Mononuclear cell (primary cell): ENCODE results near the gene DYNLL1. TPM values are rescaled to one million over a fixed set of nuclear protein-coding genes. Genes with fewer than 3 reads are reported as not detected.
A peak's percentile ranks its signal among the peaks of the same experiment; 100 is the strongest.
"Not testable (repeated sequence)": the region's sequence is repeated elsewhere in the genome, so short reads cannot be mapped to it uniquely, and the experiment has no call there.

ENCODE experiments used
- H3K27me3 ChIP-seq: 2 replicates; pipeline ENCODE4 v1.6.0; 2011; ENCODE audit warnings: low read length, control low read depth; ENCODE audit not compliant: insufficient read depth
- H3K4me1 ChIP-seq: 2 replicates; pipeline ENCODE4 v1.5.1; 2011; ENCODE audit warnings: mild to moderate bottlenecking, low read length, control low read depth; ENCODE audit not compliant: insufficient read depth
- H3K4me3 ChIP-seq: 2 replicates; pipeline ENCODE4 v1.5.1; 2011; ENCODE audit warnings: mild to moderate bottlenecking, low read length, moderate library complexity
- H3K9me3 ChIP-seq: 2 replicates; pipeline ENCODE4 v1.5.1; 2011; ENCODE audit warnings: low read depth, mild to moderate bottlenecking, control low read depth, low read length
- total RNA-seq: library from RNA; depleted of rRNA; stranded (reverse); fragments of >200 nt; gene quantifications from one replicate; pipeline ENCODE4 v1.2.3, GENCODE V29; 2012

The DYNLL1 gene
- total RNA-seq, 1 donor: 34.0 TPM

- Histone ChIP-seq H3K4me1 (no peaks in the 10 kb centered on the region), H3K27me3 (no peaks in the 10 kb centered on the region), H3K4me3 (no peak overlapping the region)
Observed at GRCh38 chr12:120522568-120522967, 26.7 kb downstream of the DYNLL1 start.

GRCh38 chr12:120528861-120529525 is 33.1 kb downstream of the DYNLL1 start, which contains the start of gene COQ5:
Gene COQ5, minus strand, starts transcription at chr12:120529158. Its CDS starts 17 bp downstream, at chr12:120529141.
- H3K9me3 ChIP-seq: no peaks in the 10 kb centered on the region

More at GRCh38 chr12:120522568-120522967, 26.7 kb downstream of the DYNLL1 start:
- H3K9me3 ChIP-seq: no peaks in the 10 kb centered on the region

GRCh38 chr12:120529641-120530417 is 33.9 kb downstream of the DYNLL1 start:
- no peaks in the 10 kb centered on the region for H3K27me3 ChIP-seq
- peak overlapping the region; percentile 97 for H3K4me3 ChIP-seq
- H3K9me3 ChIP-seq: no peaks in the 10 kb centered on the region
- peaks cover 32% of the 10 kb centered on the region for H3K4me1 ChIP-seq

More at GRCh38 chr12:120528861-120529525, 33.1 kb downstream of the DYNLL1 start, which contains the start of gene COQ5:
- no peaks in the 10 kb centered on the region for H3K27me3 ChIP-seq
- peak within 1 kb of the TSS; percentile 97 for H3K4me3 ChIP-seq
- H3K4me1 ChIP-seq: peaks cover 32% of the 10 kb centered on the region

- peaks cover 38% of the 10 kb centered on the region for H3K4me1 ChIP-seq
- not testable (repeated sequence) for H3K9me3 ChIP-seq, H3K4me3 ChIP-seq, H3K27me3 ChIP-seq
Observed at GRCh38 chr12:120530418-120530761, 34.5 kb downstream of the DYNLL1 start.

- no peaks in the 10 kb centered on the region for H3K9me3 ChIP-seq
- no peak overlapping the region for H3K4me3 ChIP-seq
- peaks cover 61% of the 10 kb centered on the region for H3K4me1 ChIP-seq
- H3K27me3 ChIP-seq: no peaks in the 10 kb centered on the region
Observed at GRCh38 chr12:120532701-120533238, 36.9 kb downstream of the DYNLL1 start.

- Histone ChIP-seq H3K9me3 (no peaks in the 10 kb centered on the region), H3K4me3 (peak within 1 kb of the TSS; percentile 97), H3K27me3 (no peaks in the 10 kb centered on the region), H3K4me1 (peaks cover 68% of the 10 kb centered on the region)
Observed at GRCh38 chr12:120534203-120534702, 38.3 kb downstream of the DYNLL1 start, which contains the start of gene RNF10. Gene RNF10, plus strand, starts transcription at chr12:120534356. Its CDS starts 456 bp downstream, at chr12:120534812.

GRCh38 chr12:120534703-120535655 is 39.1 kb downstream of the DYNLL1 start:
- Histone ChIP-seq H3K4me3 (peak overlapping the region; percentile 97), H3K27me3 (no peaks in the 10 kb centered on the region), H3K4me1 (peaks cover 68% of the 10 kb centered on the region), H3K9me3 (no peaks in the 10 kb centered on the region)

GRCh38 chr12:120536064-120536791 is 40.3 kb downstream of the DYNLL1 start:
- H3K9me3 ChIP-seq: no peaks in the 10 kb centered on the region
- H3K27me3 ChIP-seq: no peaks in the 10 kb centered on the region
- peaks cover 69% of the 10 kb centered on the region for H3K4me1 ChIP-seq
- peak overlapping the region; percentile 97 for H3K4me3 ChIP-seq

GRCh38 chr12:120537856-120538220 is 41.9 kb downstream of the DYNLL1 start:
- Histone ChIP-seq H3K27me3 (no peaks in the 10 kb centered on the region), H3K4me3 (peak overlapping the region; percentile 10), H3K4me1 (peaks cover 76% of the 10 kb centered on the region), H3K9me3 (no peaks in the 10 kb centered on the region)

GRCh38 chr12:120538281-120539156 is 42.6 kb downstream of the DYNLL1 start:
- Histone ChIP-seq H3K27me3 (no peaks in the 10 kb centered on the region), H3K4me1 (peaks cover 80% of the 10 kb centered on the region), H3K9me3 (no peaks in the 10 kb centered on the region), H3K4me3 (no peak overlapping the region)

GRCh38 chr12:120539303-120539702 is 43.4 kb downstream of the DYNLL1 start:
- no peaks in the 10 kb centered on the region for H3K9me3 ChIP-seq
- H3K4me3 ChIP-seq: no peak overlapping the region
- no peaks in the 10 kb centered on the region for H3K27me3 ChIP-seq
- H3K4me1 ChIP-seq: peaks cover 82% of the 10 kb centered on the region

GRCh38 chr12:120540445-120540844 is 44.5 kb downstream of the DYNLL1 start:
- Histone ChIP-seq H3K9me3 (no peaks in the 10 kb centered on the region), H3K4me3 (no peak overlapping the region), H3K4me1 (peaks cover 78% of the 10 kb centered on the region), H3K27me3 (no peaks in the 10 kb centered on the region)

GRCh38 chr12:120542166-120542565 is 46.3 kb downstream of the DYNLL1 start:
- no peaks in the 10 kb centered on the region for H3K27me3 ChIP-seq
- no peak overlapping the region for H3K4me3 ChIP-seq
- peaks cover 61% of the 10 kb centered on the region for H3K4me1 ChIP-seq
- no peaks in the 10 kb centered on the region for H3K9me3 ChIP-seq
